Uterus (tissue), 4 donors: ENCODE measurements around the gene ENTREP1. TPM values are rescaled to one million over a fixed set of nuclear protein-coding genes. Genes with fewer than 3 reads are reported as not detected.
A peak's percentile ranks its signal among the peaks of the same experiment; 100 is the strongest.

Experiments
- DNase-seq, 2 donors: peaks; one replicate each; pipeline ENCODE4 v3.0.0-alpha.2; 2019 to 2020
- H3K27ac ChIP-seq, 2 donors: fragments of 200-600 bp; sonication (generic); 1 replicate in 1 of 2; 2 replicates in 1 of 2; pipeline ENCODE4 v1.5.1; 2016 to 2018
- H3K27me3 ChIP-seq, 2 donors: fragments of 200-600 bp; sonication (generic); one replicate each; pipeline ENCODE4 v1.5.1; 2018 to 2019; ENCODE audit warnings: control low read depth in 1 of 2
- H3K36me3 ChIP-seq, 2 donors: fragments of 200-600 bp; sonication (generic); one replicate each; pipeline ENCODE4 v1.5.1; 2019; ENCODE audit warnings: control low read depth in 1 of 2
- H3K4me1 ChIP-seq, 2 donors: fragments of 200-600 bp; sonication (generic); one replicate each; pipeline ENCODE4 v1.5.1; 2018 to 2019; ENCODE audit warnings: control low read depth in 1 of 2
- H3K4me3 ChIP-seq, 2 donors: fragments of 200-600 bp; sonication (generic); 1 replicate in 1 of 2; 2 replicates in 1 of 2; pipeline ENCODE4 v1.5.1; 2018 to 2019; ENCODE audit warnings: mild to moderate bottlenecking in 1 of 2
- H3K9me3 ChIP-seq, 2 donors: fragments of 200-600 bp; sonication (generic); one replicate each; pipeline ENCODE4 v1.5.1; 2019; ENCODE audit warnings: control low read depth in 1 of 2
- POLR2A ChIP-seq, 2 donors: fragments of 450-650 bp; IDR thresholded peaks; one replicate each; pipeline ENCODE4 v1.6.1; 2016; ENCODE audit warnings: antibody characterized with exemption in 2 of 2, mild to moderate bottlenecking in 1 of 2, moderate library complexity in 1 of 2
- intact Hi-C: fragments of 100-400 bp; cut with DNase I; formaldehyde crosslinking; loops from one replicate; pipeline ENCODE4 v1.15.1; 2023; ENCODE audit warnings: low total_unique reads
- total RNA-seq, 4 donors: library from RNA; depleted of rRNA in 3 of 4; stranded (reverse); fragments of >200 nt in 3 of 4; gene quantifications; one replicate each; pipeline versions ENCODE4 v1.1.0 to v1.2.4, GENCODE V29; 2014 to 2023
- TF ChIP-seq, protein P1 (sequence below), 4 experiments: fragments of 200-600 bp in 2 of 4; fragments of 450-650 bp in 2 of 4; sonication (generic) in 2 of 4; IDR thresholded peaks; one replicate each; pipeline ENCODE4 v1.5.1; 2016 to 2019; ENCODE audit warnings: antibody characterized with exemption in 4 of 4, mild to moderate bottlenecking in 2 of 4, moderate library complexity in 1 of 4
- donor health status: DM: yes; HTN: yes; CAD: no.

ENTREP1 gene
- total RNA-seq, 4 donors from 2014 or later: 0.59 to 12.6 (median 6.9) TPM

DNA sequence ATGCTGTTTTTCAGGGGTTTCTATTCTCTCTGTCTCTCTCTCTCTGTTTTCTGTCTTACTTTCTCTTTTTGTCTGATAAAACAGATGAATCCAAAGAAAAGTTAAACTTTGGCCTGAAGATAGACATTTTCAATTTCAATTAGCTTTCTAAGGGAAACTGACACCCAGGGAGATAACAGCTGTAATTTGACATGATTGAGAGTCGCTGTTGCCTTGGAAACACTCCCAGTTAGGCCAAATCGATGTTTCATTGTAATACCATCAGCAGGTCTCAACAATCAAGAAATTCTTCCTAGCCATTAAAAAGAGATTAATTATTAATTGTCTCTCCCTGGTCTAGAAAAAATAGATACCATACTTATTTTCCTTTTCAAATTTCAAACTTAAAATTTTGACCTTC is 53.0 kb downstream of the ENTREP1 start:
- no peak overlapping the region for H3K27ac ChIP-seq
- H3K36me3 ChIP-seq: no peaks in the 10 kb centered on the region
- no peak for DNase-seq
- no peaks in the 10 kb centered on the region for H3K4me1 ChIP-seq
- intact Hi-C loops: no loop called here
- H3K4me3 ChIP-seq: no peak overlapping the region
- TF ChIP-seq POLR2A (IDR thresholded peaks at IDR 0.05): no peak
- TF ChIP-seq, protein P1, sequence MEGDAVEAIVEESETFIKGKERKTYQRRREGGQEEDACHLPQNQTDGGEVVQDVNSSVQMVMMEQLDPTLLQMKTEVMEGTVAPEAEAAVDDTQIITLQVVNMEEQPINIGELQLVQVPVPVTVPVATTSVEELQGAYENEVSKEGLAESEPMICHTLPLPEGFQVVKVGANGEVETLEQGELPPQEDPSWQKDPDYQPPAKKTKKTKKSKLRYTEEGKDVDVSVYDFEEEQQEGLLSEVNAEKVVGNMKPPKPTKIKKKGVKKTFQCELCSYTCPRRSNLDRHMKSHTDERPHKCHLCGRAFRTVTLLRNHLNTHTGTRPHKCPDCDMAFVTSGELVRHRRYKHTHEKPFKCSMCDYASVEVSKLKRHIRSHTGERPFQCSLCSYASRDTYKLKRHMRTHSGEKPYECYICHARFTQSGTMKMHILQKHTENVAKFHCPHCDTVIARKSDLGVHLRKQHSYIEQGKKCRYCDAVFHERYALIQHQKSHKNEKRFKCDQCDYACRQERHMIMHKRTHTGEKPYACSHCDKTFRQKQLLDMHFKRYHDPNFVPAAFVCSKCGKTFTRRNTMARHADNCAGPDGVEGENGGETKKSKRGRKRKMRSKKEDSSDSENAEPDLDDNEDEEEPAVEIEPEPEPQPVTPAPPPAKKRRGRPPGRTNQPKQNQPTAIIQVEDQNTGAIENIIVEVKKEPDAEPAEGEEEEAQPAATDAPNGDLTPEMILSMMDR (IDR thresholded peaks at IDR 0.05): no peak
- no peaks in the 10 kb centered on the region for H3K9me3 ChIP-seq
- no peaks in the 10 kb centered on the region for H3K27me3 ChIP-seq

DNA sequence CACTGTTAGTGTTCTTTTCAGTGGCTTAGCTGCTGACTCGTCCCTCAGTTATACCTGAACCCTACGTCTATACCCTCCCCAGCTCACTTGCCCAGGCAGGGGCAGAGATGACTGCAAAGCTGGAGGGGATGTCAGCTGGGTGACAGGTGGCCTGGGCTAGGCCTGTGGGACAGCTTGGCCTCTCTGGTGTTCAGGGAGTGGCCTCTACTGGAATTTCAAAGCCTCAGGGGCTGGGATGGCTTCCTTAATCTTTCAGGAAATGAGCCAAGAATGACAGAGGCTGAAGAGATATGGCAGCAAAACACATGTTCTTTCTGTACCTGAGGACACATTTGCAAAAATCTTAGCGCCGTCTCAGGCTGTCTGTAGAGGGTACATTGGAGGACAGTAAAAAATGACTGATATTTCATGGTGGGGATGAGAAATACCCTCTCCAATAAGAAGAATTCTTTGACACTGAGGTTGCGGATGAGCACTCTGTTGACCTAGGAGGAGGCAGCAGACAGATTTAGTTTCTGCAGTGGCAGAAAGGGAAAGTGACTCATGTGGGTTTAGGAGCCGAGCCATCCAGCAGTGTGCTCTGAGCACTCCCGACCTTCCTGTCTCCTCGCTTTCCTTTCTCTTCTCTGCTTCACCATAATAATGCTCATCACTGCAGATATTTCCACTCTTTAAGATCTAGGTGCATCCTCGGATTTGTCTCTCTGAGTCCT is 54.4 kb downstream of the ENTREP1 start:
- DNase-seq: no peak
- Histone ChIP-seq H3K27ac (peak overlapping the region in 1 of 2 donors; percentile 31), H3K27me3 (no peaks in the 10 kb centered on the region), H3K4me3 (no peak overlapping the region), H3K9me3 (no peaks in the 10 kb centered on the region), H3K36me3 (no peaks in the 10 kb centered on the region), H3K4me1 (no peaks in the 10 kb centered on the region)
- intact Hi-C loops: no loop called here
- no peak for TF ChIP-seq POLR2A (IDR thresholded peaks at IDR 0.05)
- TF ChIP-seq, protein P1 (IDR thresholded peaks at IDR 0.05): no peak

DNA sequence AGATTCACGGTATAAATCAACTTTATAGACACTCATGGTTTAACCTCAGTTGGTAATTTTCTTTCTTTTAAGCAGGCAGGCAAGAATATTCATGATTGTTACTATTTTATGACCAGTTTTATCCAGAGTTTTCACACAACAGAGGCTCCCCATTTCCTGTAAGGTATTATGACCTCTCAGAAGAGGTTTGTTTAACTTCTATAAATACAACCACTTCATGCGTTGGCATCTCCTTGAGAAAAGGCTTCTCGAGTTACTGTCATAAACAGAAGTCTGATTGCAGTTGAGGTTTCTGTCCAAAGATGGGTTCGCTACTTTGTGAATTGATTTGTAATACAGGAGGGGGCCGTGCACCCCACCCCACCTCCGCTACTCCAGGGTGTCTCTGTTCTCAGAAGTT is 55.3 kb downstream of the ENTREP1 start:
- Histone ChIP-seq H3K36me3 (no peaks in the 10 kb centered on the region), H3K4me1 (no peaks in the 10 kb centered on the region), H3K9me3 (no peaks in the 10 kb centered on the region), H3K27ac (no peak overlapping the region), H3K27me3 (no peaks in the 10 kb centered on the region), H3K4me3 (no peak overlapping the region)
- intact Hi-C loops: no loop called here
- DNase-seq: no peak
- no peak for TF ChIP-seq POLR2A (IDR thresholded peaks at IDR 0.05)
- TF ChIP-seq, protein P1 (IDR thresholded peaks at IDR 0.05): no peak

DNA sequence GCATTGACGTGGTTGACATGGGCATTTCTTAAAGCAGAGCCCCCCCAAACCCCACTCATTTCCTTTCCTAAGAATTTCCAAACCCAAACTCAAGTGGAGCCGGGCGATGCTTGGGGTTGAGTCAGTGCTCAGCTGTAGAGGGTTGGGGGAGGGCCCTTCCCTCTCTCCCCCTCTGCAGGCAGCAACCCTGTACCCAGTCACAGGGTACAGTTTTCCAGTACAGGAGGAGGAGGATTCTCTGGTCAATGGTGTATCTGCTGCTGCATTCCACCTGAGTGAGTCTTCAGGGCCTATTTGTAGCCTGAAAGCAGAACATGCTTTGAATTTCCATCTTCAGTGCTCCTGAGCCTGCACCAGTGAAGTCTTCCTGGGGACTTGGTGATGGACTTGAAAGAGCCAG is 55.8 kb downstream of the ENTREP1 start:
- Histone ChIP-seq H3K36me3 (no peaks in the 10 kb centered on the region), H3K4me1 (no peaks in the 10 kb centered on the region), H3K4me3 (no peak overlapping the region), H3K27me3 (no peaks in the 10 kb centered on the region), H3K27ac (no peak overlapping the region), H3K9me3 (no peaks in the 10 kb centered on the region)
- no peak for DNase-seq
- TF ChIP-seq, protein P1 (IDR thresholded peaks at IDR 0.05): no peak
- TF ChIP-seq POLR2A (IDR thresholded peaks at IDR 0.05): no peak
- intact Hi-C loops: no loop called here

DNA sequence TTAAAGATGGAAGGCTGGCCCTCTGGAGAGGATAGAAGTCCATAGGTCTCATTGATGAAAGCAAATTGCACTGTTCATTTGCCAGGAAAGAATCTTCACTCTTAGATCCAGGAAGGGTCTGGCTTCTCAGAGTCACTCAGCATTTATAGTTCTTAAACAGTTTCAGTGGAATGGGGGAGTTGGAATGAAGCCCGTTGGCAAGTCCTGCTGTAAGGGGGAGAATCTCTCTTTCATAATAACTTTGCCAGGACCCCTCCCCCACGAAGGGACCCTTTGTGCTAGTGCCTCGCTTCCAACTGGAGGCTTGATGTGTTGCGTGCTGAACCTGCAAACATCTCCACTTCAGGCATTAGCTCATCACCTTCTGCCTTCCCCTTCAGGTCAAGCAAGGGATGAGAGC is 57.1 kb downstream of the ENTREP1 start:
- H3K27ac ChIP-seq: no peak overlapping the region
- no peaks in the 10 kb centered on the region for H3K27me3 ChIP-seq
- no peak overlapping the region for H3K4me3 ChIP-seq
- H3K36me3 ChIP-seq: no peaks in the 10 kb centered on the region
- TF ChIP-seq, protein P1 (IDR thresholded peaks at IDR 0.05): no peak
- no peak for TF ChIP-seq POLR2A (IDR thresholded peaks at IDR 0.05)
- DNase-seq: no peak
- H3K9me3 ChIP-seq: no peaks in the 10 kb centered on the region
- no peaks in the 10 kb centered on the region for H3K4me1 ChIP-seq
- intact Hi-C loops: no loop called here
